CD4-positive, alpha-beta T cell treated with Interleukin-4 for 4 hours (primary cell): ENCODE data around the gene CCK.
A peak's percentile ranks its signal among the peaks of the same experiment; 100 is the strongest.

Source experiments
- DNase-seq: peaks from one replicate; pipeline ENCODE4 v3.0.0-alpha.2; 2020

The CCK gene

GRCh38 chr3:42265059-42265991, 660 bp downstream of the CCK start:
- no peak for DNase-seq

- no peak for DNase-seq
Measured at GRCh38 chr3:42264399-42265058, 1.5 kb downstream of the CCK start.

- DNase-seq: no peak
Measured at GRCh38 chr3:42263354-42264346, 2.3 kb downstream of the CCK start.

DNA sequence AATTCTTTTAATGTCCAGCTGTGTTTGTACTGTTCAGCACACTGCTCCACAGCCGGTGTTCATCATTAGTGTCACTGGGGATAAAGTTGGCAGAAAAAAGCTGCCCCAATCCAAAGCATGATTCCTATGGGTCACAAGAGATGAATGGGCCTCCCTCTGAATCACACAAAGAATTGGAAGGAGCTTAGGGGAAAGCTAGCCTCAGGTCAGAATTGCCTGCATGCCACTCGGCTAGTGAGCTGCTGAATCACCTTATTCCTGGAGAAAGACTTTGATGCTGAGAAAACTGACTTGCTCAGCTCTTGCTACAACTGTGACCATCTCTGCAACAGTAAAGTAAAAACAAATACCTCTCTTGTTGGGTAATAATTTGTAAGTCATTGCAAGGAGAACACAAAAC, 3.5 kb downstream of the CCK start:
- DNase-seq: no peak

GRCh38 chr3:42257007-42257406, 9.0 kb downstream of the CCK start:
- DNase-seq: no peak

GRCh38 chr3:42256135-42256819, 9.7 kb downstream of the CCK start:
- DNase-seq: no peak

GRCh38 chr3:42254566-42254965, 11.4 kb downstream of the CCK start:
- no peak for DNase-seq

GRCh38 chr3:42250761-42251160, 15.2 kb downstream of the CCK start:
- no peak for DNase-seq

GRCh38 chr3:42247576-42248027, 18.4 kb downstream of the CCK start:
- DNase-seq: peak; percentile 56

GRCh38 chr3:42246091-42246490, 19.9 kb downstream of the CCK start:
- no peak for DNase-seq

DNA sequence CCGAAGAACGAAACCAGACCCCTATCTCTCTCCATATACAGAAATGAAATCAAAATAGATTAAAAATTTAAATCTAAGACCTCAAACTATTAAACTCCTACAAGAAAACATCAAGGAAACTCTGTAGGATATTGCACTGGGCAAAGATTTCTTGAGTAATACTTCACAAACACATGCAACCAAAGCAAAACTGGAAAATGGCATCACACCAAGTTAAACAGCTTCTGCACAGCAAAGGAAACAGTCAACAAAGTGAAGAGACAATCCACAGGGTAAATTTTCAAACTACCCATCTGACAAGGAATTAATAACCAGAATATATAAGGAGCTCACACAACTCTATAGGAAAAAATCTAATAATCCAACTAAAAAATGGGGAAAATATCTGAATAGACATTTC, 29.4 kb downstream of the CCK start:
- no peak for DNase-seq

GRCh38 chr3:42235532-42235931, 30.5 kb downstream of the CCK start:
- DNase-seq: no peak

DNA sequence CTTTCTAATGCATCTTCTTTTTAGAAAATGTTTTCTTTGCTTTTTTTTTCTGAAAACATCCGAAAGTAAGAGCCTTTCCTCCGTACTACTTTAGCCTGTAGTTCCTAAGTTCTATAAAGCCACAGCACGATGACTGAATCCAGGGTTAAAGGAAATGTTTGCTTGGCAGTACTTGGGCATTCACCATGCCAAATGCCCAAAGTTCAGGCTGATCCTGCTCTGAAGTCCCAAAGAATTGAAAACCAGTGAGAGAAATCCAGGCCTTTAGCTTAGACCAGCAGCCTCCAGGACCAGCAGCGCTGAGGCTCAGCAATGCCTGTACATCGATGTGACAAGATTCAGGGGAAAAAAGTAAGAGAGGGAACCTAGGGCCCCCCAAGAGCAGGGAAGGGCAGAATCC, 35.1 kb downstream of the CCK start:
- no peak for DNase-seq

GRCh38 chr3:42229942-42230688, 35.9 kb downstream of the CCK start:
- no peak for DNase-seq

DNA sequence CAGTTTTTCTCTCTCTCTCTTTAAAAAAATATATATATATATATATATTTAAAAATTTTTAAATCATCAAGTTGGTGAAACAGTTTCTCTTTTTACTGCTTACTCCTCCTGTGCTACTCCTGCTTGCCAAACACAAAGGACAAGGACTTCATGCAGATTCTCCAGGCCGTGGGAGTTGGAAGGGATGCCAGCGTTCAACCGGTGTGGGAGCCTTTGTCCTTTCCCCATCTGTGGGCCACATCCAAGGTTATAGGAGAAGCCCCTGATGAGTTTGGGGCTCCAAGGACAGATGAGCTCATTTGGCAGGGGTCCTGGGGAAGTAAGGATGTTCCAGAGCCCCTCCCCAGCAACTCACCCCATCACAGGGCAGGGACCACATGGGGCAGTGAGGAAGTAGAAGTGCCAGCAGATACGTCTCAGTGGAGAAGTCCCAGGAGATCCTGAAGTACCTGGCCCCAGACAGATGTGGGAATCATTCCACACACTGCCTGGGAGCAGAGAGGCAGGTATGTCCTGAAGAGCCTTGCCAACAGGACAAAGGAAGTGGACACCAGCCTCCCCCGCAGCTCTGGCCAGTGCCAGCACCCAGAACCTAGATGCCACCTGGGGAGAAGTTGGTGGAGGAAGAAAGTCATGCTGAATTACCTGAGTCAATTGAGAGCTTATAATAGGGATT, 36.6 kb downstream of the CCK start:
- DNase-seq: no peak

- no peak for DNase-seq
Measured at GRCh38 chr3:42228796-42229195, 37.2 kb downstream of the CCK start.

DNA sequence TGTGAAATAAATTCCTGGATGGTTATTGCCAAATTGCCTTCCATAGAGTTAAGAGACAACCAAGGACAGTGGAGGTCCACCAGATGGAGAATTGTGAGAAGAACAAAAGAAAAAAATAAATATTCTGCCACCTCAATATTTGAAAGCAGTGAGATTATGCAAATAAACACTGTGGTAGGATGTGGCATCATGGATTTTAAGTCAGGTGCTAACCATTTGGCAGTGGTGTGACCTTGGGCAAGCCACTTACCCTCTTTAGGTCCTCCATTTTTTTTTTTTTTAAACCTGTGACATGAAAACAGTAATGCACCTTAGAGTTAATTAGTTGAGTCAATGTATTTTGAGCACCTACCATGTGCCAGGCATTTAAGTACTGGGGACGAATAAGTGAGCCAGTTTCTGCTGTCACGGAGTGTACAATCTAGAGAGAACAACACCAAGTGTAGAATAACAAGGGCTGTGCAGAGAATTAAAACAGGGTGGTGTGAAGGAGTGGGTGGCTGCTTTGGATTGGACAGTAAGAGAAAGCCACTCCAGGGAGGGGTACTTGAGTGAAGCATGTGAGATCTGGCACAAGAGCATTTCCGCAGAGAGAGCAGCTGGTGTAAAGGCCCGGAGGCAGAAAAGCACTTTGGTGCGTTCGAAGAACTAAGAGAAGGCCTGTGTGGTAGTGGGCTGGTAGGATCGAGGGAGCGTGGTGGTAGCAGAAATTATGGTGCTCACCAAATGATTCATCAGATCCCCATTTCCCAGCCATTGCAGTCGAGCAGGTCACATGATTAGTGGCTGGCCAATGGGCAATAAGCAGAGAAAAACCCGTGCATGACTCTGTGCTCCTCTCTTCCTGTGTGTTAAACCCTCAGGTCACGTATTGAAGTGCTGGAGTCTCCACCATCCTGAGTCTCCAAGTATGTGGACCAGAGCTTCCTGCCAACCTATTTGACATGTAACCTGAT, 39.2 kb downstream of the CCK start:
- no peak for DNase-seq

DNA sequence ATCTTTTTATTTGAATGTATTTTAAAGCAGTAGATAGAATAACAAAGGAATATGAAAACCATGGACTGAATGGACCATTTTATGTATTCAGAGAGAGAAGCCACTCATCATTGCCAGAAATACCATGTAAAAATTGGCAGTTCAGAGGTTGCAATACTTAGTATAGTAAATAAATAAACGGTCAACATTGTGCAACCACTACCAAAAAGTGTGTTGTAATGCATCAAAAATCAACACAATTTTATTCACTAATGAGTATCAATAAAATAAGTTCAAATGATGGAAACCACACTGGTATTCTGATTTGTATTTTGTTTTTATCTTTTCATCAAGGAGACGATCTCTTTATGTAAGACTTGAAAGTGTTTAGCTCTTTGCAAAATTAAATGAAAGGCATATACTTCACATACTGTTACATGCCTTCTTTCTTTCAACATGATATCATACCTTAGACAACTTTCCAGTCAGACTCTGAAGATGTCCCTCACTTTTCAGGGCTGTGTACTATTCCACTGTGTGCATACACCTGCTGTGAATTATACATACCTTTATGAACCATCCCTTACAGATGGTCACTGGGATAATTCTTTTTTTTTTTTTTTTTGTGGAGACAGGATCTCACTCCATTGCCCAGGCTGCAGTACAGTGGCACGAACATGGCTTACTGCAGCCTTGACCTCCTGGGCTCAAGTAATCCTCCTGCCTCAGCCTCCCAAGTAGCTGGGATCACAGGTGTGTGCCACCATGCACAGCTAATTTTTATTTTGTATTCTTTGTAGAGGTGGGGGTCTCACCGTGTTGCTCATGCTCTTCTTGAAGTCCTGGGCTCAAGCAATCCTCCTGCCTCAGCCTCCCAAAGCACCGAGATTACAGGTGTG, 40.3 kb downstream of the CCK start:
- DNase-seq: no peak
